ENCODE results near the gene ZNRF1. TPM values are rescaled to one million over a fixed set of nuclear protein-coding genes. Genes with fewer than 3 reads are reported as not detected.
"Not testable (repeated sequence)": the region's sequence is repeated elsewhere in the genome, so short reads cannot be mapped to it uniquely, and the experiment has no call there.

ZNRF1 gene
- polyA plus RNA-seq, 1 experiment, result 24.1 TPM

DNA sequence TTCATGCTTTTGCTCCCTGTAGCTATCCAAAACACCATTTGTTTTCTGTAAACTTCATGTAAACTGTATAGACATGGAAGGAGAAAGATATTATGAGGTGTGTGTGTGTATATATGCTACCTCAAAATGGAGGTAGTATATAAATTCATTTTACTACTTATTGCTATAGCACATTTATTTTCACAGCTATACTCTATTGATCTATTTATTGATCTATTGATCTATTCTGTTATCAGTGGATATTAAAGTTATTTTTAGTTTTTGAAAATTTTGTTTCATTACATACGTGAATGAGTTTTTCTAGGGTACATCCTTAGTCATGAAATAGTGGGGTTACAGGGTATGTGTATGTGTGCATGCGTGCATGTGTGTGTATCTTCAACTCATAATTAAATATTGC lies 15.5 kb downstream of the ZNRF1 start:
- TF ChIP-seq, protein P1, sequence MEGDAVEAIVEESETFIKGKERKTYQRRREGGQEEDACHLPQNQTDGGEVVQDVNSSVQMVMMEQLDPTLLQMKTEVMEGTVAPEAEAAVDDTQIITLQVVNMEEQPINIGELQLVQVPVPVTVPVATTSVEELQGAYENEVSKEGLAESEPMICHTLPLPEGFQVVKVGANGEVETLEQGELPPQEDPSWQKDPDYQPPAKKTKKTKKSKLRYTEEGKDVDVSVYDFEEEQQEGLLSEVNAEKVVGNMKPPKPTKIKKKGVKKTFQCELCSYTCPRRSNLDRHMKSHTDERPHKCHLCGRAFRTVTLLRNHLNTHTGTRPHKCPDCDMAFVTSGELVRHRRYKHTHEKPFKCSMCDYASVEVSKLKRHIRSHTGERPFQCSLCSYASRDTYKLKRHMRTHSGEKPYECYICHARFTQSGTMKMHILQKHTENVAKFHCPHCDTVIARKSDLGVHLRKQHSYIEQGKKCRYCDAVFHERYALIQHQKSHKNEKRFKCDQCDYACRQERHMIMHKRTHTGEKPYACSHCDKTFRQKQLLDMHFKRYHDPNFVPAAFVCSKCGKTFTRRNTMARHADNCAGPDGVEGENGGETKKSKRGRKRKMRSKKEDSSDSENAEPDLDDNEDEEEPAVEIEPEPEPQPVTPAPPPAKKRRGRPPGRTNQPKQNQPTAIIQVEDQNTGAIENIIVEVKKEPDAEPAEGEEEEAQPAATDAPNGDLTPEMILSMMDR (IDR thresholded peaks at IDR 0.05; ENCODE audit: insufficient read depth, low read depth, low read length), result no peak
- ChIA-PET CTCF (interaction anchor here (0.7 to 1.6 kb wide), 4 partner anchors 10 to 97 kb away, joined by 3 to 6 read pairs (median 4); partner anchors contain the start of gene ZNRF1), POLR2A (no interaction called here)
- H3K36me3 ChIP-seq (ENCODE audit: control insufficient read depth, insufficient read depth, low read length), result no peaks in the 10 kb centered on the region
- H3K4me3 ChIP-seq (ENCODE audit: low read depth, low read length), result no peak overlapping the region
- no peaks in the 10 kb centered on the region for H3K27me3 ChIP-seq (ENCODE audit: control insufficient read depth, insufficient read depth, low read length)
- no peak for DNase-seq (ENCODE audit: low read depth)

DNA sequence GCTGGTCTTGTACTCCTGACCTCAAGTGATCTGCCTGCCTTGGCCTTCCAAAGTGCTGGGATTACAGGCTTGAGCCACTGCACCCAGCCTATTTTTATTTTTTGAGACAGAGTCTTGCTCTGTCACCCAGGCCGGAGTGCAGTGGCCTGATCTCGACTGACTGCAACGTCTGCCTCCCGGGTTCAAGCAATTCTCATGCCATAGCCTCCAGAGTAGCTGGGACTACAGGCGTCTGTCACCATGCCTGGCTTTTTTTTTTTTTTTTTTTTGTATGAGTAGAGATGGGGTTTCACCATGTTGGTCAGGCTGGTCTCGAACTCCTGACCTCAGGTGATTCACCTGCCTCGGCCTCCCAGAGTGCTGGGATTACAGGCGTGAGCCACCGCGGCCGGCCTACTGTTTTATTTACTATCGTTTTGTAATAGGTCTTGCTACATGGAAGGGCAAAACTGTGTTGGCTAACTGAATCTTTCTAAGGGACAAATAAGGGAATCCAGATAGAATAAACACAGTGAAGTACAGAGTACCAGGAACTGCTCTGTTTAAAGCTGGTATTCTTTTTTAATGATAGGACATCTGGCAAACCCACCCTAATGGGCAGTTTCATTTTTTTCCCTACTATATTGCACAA lies 17.7 kb downstream of the ZNRF1 start:
- H3K4me3 ChIP-seq (ENCODE audit: low read depth, low read length); H3K36me3 ChIP-seq (ENCODE audit: control insufficient read depth, insufficient read depth, low read length); DNase-seq (ENCODE audit: low read depth); H3K27me3 ChIP-seq (ENCODE audit: control insufficient read depth, insufficient read depth, low read length); CTCF ChIA-PET; POLR2A ChIA-PET: not testable (repeated sequence)

DNA sequence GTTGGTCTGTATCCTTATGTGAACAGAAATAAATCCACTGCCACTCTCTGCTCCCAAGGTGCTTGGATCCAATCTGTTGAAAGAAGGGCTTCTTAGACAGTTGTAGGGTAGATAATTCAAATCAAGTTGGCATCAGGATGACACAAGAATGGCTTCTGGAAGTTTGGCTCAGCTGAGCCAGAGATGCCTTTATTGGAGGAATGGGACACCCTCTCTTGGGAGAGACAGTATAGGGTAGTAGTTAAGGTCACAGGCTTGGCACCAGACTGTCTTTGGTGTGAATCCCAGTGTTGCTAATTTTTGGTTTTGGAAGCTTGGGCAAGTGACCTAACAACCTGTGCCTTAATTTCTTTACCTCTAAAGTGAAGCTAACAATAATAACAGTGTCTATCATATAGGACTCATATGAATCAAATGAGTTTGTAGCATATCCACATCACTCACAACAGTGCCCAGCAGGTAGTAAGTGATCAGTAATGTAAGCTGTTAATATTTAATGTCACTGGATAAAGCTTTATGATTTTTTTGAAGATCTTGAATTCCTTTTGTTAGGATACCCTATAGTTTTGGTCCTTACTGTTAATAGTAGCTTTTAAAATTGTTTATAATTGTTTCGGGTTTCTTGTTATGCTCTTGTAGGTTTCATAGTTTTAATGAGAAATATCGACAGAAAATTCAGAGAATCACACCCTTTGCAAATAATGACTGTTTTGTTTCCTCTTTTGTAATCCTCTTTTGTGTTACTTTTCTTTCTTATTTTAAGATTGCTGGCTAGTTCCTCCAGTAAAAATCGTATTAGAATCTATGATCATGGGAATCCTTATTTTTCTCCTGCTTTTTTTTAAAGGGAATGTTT lies 19.1 kb downstream of the ZNRF1 start:
- no peaks in the 10 kb centered on the region for H3K36me3 ChIP-seq (ENCODE audit: control insufficient read depth, insufficient read depth, low read length)
- no peak overlapping the region for H3K4me3 ChIP-seq (ENCODE audit: low read depth, low read length)
- DNase-seq (ENCODE audit: low read depth), result no peak
- CTCF ChIA-PET, result interaction anchor here (0.8 to 1.6 kb wide), 3 partner anchors 11 to 83 kb away, joined by 3 to 8 read pairs (median 3); no protein-coding TSS in a partner anchor
- TF ChIP-seq, protein P1 (IDR thresholded peaks at IDR 0.05; ENCODE audit: insufficient read depth, low read depth, low read length), result no peak
- no peaks in the 10 kb centered on the region for H3K27me3 ChIP-seq (ENCODE audit: control insufficient read depth, insufficient read depth, low read length)
- POLR2A ChIA-PET, result no interaction called here

DNA sequence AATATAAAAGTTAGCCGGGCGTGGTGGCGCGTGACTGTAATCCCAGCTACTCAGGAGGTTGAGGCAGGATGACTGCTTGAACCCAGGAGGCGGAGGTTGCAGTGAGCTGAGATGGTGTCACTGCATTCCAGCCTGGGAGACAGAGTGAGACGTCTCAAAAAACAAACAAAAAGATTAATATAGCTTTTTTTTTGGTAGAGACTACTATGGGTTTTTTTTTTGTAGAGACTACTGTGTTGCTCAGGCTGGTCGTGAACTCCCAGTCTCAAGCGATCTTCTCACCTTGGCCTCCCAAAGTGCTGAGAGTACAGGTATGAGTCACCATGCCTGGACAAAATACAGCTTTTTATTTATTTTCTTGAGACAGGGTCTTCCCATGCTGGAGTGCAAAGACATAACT lies 20.2 kb downstream of the ZNRF1 start:
- Histone ChIP-seq H3K4me3 (ENCODE audit: low read depth, low read length) (no peak overlapping the region), H3K27me3 (ENCODE audit: control insufficient read depth, insufficient read depth, low read length) (no peaks in the 10 kb centered on the region), H3K36me3 (ENCODE audit: control insufficient read depth, insufficient read depth, low read length) (no peaks in the 10 kb centered on the region)
- no peak for DNase-seq (ENCODE audit: low read depth)
- CTCF ChIA-PET, result interaction anchor here (1.6 kb wide), 1 partner anchor 82 kb away, joined by 8 read pairs; no protein-coding TSS in a partner anchor
- POLR2A ChIA-PET, result no interaction called here
- TF ChIP-seq, protein P1 (IDR thresholded peaks at IDR 0.05; ENCODE audit: insufficient read depth, low read depth, low read length), result no peak

DNA sequence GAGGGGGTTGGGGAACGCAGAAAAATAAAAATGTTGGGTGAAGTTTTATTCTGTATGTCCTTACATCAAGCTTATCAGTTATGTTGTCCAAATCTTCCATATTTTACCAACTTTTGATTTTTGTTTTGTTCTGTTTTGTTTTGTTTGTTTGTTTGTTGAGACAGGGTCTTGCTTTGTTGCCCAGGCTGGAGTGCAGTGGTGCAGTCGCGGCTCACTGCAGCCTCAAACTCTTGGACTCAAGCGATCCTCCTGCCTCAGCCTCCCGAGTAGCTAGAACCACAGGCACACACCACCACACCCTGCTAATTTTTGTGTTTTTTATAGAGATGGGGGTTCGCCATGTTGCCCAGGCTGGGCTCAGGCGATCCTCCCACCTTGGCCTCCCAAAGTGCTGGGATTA lies 20.8 kb downstream of the ZNRF1 start:
- Histone ChIP-seq H3K36me3 (ENCODE audit: control insufficient read depth, insufficient read depth, low read length) (no peaks in the 10 kb centered on the region), H3K27me3 (ENCODE audit: control insufficient read depth, insufficient read depth, low read length) (no peaks in the 10 kb centered on the region), H3K4me3 (ENCODE audit: low read depth, low read length) (no peak overlapping the region)
- POLR2A ChIA-PET, result no interaction called here
- TF ChIP-seq, protein P1 (IDR thresholded peaks at IDR 0.05; ENCODE audit: insufficient read depth, low read depth, low read length), result no peak
- no peak for DNase-seq (ENCODE audit: low read depth)
- CTCF ChIA-PET, result no interaction called here
